Endothelial cell of umbilical vein (primary cell): ENCODE data around the gene INPP4B. TPM values are rescaled to one million over a fixed set of nuclear protein-coding genes. Genes with fewer than 3 reads are reported as not detected.

Experiments used
- BruUV-seq: library from RNA; stranded (reverse); fragments of 400-500 nt; replicated peaks from 2 replicates; lab custom pipeline; 2021; lab: Mats Ljungman, UMichigan
- CTCF ChIA-PET: fragments of 300-600, 350-600 bp; sonication (Branson Sonifier 250); formaldehyde crosslinking; loops from one replicate; lab custom pipeline; 2021; ENCODE audit warnings: antibody characterized with exemption, inconsistent platforms; lab: Charles Lee
- POLR2A ChIA-PET: fragments of 300-600, 350-600 bp; sonication (Branson Sonifier 250); formaldehyde crosslinking; loops from one replicate; lab custom pipeline; 2021; ENCODE audit warnings: antibody characterized with exemption, inconsistent platforms; lab: Charles Lee
- DNase-seq: peaks from one replicate; pipeline ENCODE4 v3.0.0-alpha.2; 2011; ENCODE audit warnings: low read depth, low spot score
- FAIRE-seq: peaks from 2 replicates; lab custom pipeline; 2011; peaks lifted over from hg19 to GRCh38; lab: Jason Lieb, UNC
- H2AFZ ChIP-seq: 2 replicates; pipeline ENCODE4 v1.6.0; 2012; ENCODE audit warnings: low read depth, low read length, control low read depth, inconsistent platforms
- H3K27ac ChIP-seq: 2 replicates; pipeline ENCODE4 v1.5.1; 2011; ENCODE audit warnings: low read depth, mild to moderate bottlenecking, control low read depth, low read length, moderate library complexity; ENCODE audit not compliant: insufficient read depth
- H3K27me3 ChIP-seq, 2 experiments: 2 replicates each; pipeline versions ENCODE4 v1.6.0 to v1.6.1; 2011; ENCODE audit warnings: low read length in 2 of 2, mixed read lengths in 1 of 2; ENCODE audit not compliant: control insufficient read depth in 2 of 2, insufficient read depth in 2 of 2
- H3K36me3 ChIP-seq, 2 experiments: 2 replicates in 1 of 2; 3 replicates in 1 of 2; pipeline ENCODE4 v1.5.1; 2011; ENCODE audit warnings: low read length in 2 of 2, mild to moderate bottlenecking in 1 of 2, moderate library complexity in 1 of 2; ENCODE audit not compliant: control insufficient read depth in 2 of 2, insufficient read depth in 2 of 2; ENCODE audit errors: extremely low read depth in 1 of 2
- H3K4me1 ChIP-seq: 3 replicates; pipeline ENCODE4 v1.5.1; 2011; ENCODE audit warnings: mild to moderate bottlenecking, low read length; ENCODE audit not compliant: control insufficient read depth, insufficient read depth; ENCODE audit errors: extremely low read depth
- H3K4me2 ChIP-seq: 2 replicates; pipeline ENCODE4 v1.6.1; 2011; ENCODE audit warnings: low read length, control low read depth, mixed read lengths; ENCODE audit not compliant: insufficient read depth
- H3K4me3 ChIP-seq, 3 experiments: fragments of 200-600 bp in 1 of 3; sonication (generic), shearing (Covaris generic) in 1 of 3; replicated peaks in 1 of 3; 2 replicates each; pipeline ENCODE4 v1.5.1; 2011 to 2016; ENCODE audit warnings: control low read depth in 3 of 3, low read length in 3 of 3, mild to moderate bottlenecking in 2 of 3, inconsistent platforms in 1 of 3, low read depth in 1 of 3, moderate library complexity in 1 of 3; ENCODE audit not compliant: insufficient read depth in 1 of 3
- H3K79me2 ChIP-seq: 2 replicates; pipeline ENCODE4 v1.6.0; 2012; ENCODE audit warnings: low read length, inconsistent platforms; ENCODE audit not compliant: control insufficient read depth, insufficient read depth
- H3K9ac ChIP-seq: replicated peaks from 2 replicates; pipeline ENCODE3; 2011; ENCODE audit warnings: low read length, control low read depth; ENCODE audit not compliant: insufficient read depth; ENCODE audit errors: extremely low read depth
- H3K9me1 ChIP-seq: replicated peaks from 3 replicates; pipeline ENCODE4 v1.6.0; 2011; ENCODE audit warnings: mild to moderate bottlenecking, low read length; ENCODE audit not compliant: control insufficient read depth, insufficient read depth; ENCODE audit errors: extremely low read depth
- H3K9me3 ChIP-seq: replicated peaks from 2 replicates; pipeline ENCODE4 v1.5.1; 2012; ENCODE audit warnings: low read length, inconsistent platforms; ENCODE audit not compliant: control insufficient read depth, insufficient read depth
- H4K20me1 ChIP-seq: replicated peaks from 2 replicates; pipeline ENCODE3; 2011; ENCODE audit warnings: mild to moderate bottlenecking, low read length; ENCODE audit not compliant: control insufficient read depth, insufficient read depth; ENCODE audit errors: extremely low read depth
- EZH2 ChIP-seq: IDR thresholded peaks from 2 replicates; pipeline ENCODE4 v1.6.1; 2012; ENCODE audit warnings: borderline replicate concordance, low read depth, mild to moderate bottlenecking, moderate library complexity, low read length, inconsistent platforms; ENCODE audit not compliant: severe bottlenecking
- FOS ChIP-seq: IDR thresholded peaks from 2 replicates; pipeline ENCODE4 v1.6.1; 2011; ENCODE audit warnings: mild to moderate bottlenecking, low read length, moderate library complexity, borderline replicate concordance; ENCODE audit not compliant: insufficient read depth
- GATA2 ChIP-seq: IDR thresholded peaks from 2 replicates; pipeline ENCODE4 v1.7.0; 2011; ENCODE audit warnings: low read depth, mild to moderate bottlenecking, moderate library complexity, mixed read lengths, low read length; ENCODE audit not compliant: insufficient read length, insufficient read depth
- JUN ChIP-seq: IDR thresholded peaks from 2 replicates; pipeline ENCODE4 v1.6.1; 2011; ENCODE audit warnings: borderline replicate concordance, low read depth; ENCODE audit not compliant: insufficient read length, insufficient read depth
- MAX ChIP-seq: IDR thresholded peaks from 2 replicates; pipeline ENCODE4 v1.6.1; 2011; ENCODE audit not compliant: insufficient read depth, insufficient read length
- MYC ChIP-seq: IDR thresholded peaks from one replicate; pipeline ENCODE4 v1.6.1; 2011; ENCODE audit warnings: mild to moderate bottlenecking, low read depth, low read length
- POLR2A ChIP-seq: IDR thresholded peaks from 2 replicates; pipeline ENCODE4 v1.6.1; 2012; ENCODE audit warnings: low read depth, mild to moderate bottlenecking, control low read depth, low read length
- POLR2AphosphoS5 ChIP-seq: IDR thresholded peaks from 2 replicates; pipeline ENCODE4 v1.6.1; 2012; ENCODE audit warnings: low read depth, mild to moderate bottlenecking, control low read depth, low read length, moderate library complexity; ENCODE audit not compliant: insufficient read depth
- dilution Hi-C: fragments of 300-500 bp; cut with MboI; formaldehyde crosslinking; loops from one replicate; pipeline ENCODE4 v1.15.0; 2019; ENCODE audit warnings: low sequenced_read_pairs; ENCODE audit not compliant: extremely low pct_ligation_motif_present
- intact Hi-C: fragments of 100-400 bp; cut with micrococcal nuclease; formaldehyde crosslinking; loops from one replicate; pipeline ENCODE4 v1.10.0; 2022
- polyA plus RNA-seq, 4 experiments: library from polyadenylated mRNA; depleted of rRNA in 3 of 4; stranded (reverse) in 3 of 4; unstranded in 1 of 4; fragments of >200 nt; gene quantifications; 2 replicates each; pipeline versions ENCODE4 v1.2.1 to v1.2.3, GENCODE V29; 2011 to 2012; ENCODE audit warnings: missing spikeins in 1 of 4
- total RNA-seq: library from RNA; stranded (reverse); gene quantifications from 2 replicates; pipeline ENCODE4 v1.2.3, GENCODE V29; 2021
- TF ChIP-seq, protein P1 (sequence below), 2 donors: IDR thresholded peaks; 1 replicate in 1 of 2; 2 replicates in 1 of 2; pipeline ENCODE4 v1.5.1; 2011; ENCODE audit warnings: low read length in 2 of 2, mild to moderate bottlenecking in 2 of 2, moderate library complexity in 2 of 2, control low read depth in 1 of 2, inconsistent platforms in 1 of 2, low read depth in 1 of 2; ENCODE audit not compliant: insufficient read depth in 1 of 2; ENCODE audit errors: extremely low read depth in 1 of 2

The INPP4B gene
- total and polyA plus RNA-seq, 2 donors (not counting 3 experiments of a cell fraction or from before 2014, with no cell fraction given), result 0.41 to 3.1 TPM

DNA sequence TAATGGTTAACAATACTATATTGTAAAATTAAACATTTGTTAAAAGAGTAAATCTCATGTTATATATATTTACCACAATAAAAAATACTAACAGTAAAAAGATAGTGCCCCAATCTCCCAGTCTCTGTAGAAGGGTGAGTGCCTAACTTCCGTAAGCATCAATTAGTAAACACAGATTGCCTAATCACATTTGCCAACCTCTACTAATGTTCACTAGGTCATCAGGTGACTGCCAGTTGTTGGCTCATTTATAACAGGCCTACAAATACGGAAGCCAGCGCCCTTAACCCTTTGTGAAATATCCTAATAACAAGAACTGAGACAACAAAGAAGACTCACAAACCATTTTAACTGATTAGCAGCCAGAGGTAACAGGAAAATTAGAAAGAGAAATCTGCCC, 345.1 kb downstream of the INPP4B start:
- H3K9me3 ChIP-seq, result no peaks in the 10 kb centered on the region
- intact Hi-C loops (no loop called here), dilution Hi-C loops (no loop called here)
- no peak for TF ChIP-seq MAX
- no peak for TF ChIP-seq JUN
- no peak for TF ChIP-seq POLR2A
- TF ChIP-seq, protein P1, sequence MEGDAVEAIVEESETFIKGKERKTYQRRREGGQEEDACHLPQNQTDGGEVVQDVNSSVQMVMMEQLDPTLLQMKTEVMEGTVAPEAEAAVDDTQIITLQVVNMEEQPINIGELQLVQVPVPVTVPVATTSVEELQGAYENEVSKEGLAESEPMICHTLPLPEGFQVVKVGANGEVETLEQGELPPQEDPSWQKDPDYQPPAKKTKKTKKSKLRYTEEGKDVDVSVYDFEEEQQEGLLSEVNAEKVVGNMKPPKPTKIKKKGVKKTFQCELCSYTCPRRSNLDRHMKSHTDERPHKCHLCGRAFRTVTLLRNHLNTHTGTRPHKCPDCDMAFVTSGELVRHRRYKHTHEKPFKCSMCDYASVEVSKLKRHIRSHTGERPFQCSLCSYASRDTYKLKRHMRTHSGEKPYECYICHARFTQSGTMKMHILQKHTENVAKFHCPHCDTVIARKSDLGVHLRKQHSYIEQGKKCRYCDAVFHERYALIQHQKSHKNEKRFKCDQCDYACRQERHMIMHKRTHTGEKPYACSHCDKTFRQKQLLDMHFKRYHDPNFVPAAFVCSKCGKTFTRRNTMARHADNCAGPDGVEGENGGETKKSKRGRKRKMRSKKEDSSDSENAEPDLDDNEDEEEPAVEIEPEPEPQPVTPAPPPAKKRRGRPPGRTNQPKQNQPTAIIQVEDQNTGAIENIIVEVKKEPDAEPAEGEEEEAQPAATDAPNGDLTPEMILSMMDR (IDR thresholded peaks at IDR 0.05; ENCODE audit: extremely low read depth in 1 of 2, insufficient read depth in 1 of 2, low read depth in 1 of 2, low read length in 2 of 2), result no peak
- no peak for TF ChIP-seq POLR2AphosphoS5
- no peak for TF ChIP-seq EZH2
- no peak for TF ChIP-seq FOS
- no peak for TF ChIP-seq MYC
- TF ChIP-seq GATA2, result no peak
- no peak overlapping the region for H2AFZ ChIP-seq
- H3K27ac ChIP-seq, result no peak overlapping the region
- H3K27me3 ChIP-seq, result no peaks in the 10 kb centered on the region
- no peak overlapping the region for H3K4me2 ChIP-seq
- DNase-seq (no peak), FAIRE-seq (no peak)
- H3K36me3 ChIP-seq, result no peaks in the 10 kb centered on the region
- no peaks in the 10 kb centered on the region for H3K4me1 ChIP-seq
- no peak overlapping the region for H3K9ac ChIP-seq
- BruUV-seq, result no TSS peak
- H3K79me2 ChIP-seq, result no peaks in the 10 kb centered on the region
- POLR2A ChIA-PET, result no interaction called here
- H4K20me1 ChIP-seq, result no peaks in the 10 kb centered on the region
- H3K4me3 ChIP-seq, result no peak overlapping the region
- CTCF ChIA-PET, result no interaction called here
- H3K9me1 ChIP-seq, result no peaks in the 10 kb centered on the region
